Measurements from ENCODE around the gene RNU11. TPM values are rescaled to one million over a fixed set of nuclear protein-coding genes. Genes with fewer than 3 reads are reported as not detected.

Gene RNU11
- total RNA-seq, result not detected in 2 replicates

GRCh38 chr1:28648474-28649198 is at the start of gene RNU11:
Gene RNU11, plus strand, starts transcription at chr1:28648600.

GRCh38 chr1:28642847-28643635 is 5.4 kb upstream of the RNU11 start, which contains the start of gene TAF12:
Gene TAF12, minus strand, starts transcription at chr1:28643067. Its CDS starts 20,986 bp downstream, at chr1:28622081.

GRCh38 chr1:28668191-28668955 is 20.0 kb downstream of the RNU11 start, which contains the start of gene GMEB1:
Gene GMEB1, plus strand, starts transcription at chr1:28668784. Its CDS starts 14,829 bp downstream, at chr1:28683613.

Small RNA genes lying within 50 kb of the gene (small RNA-seq; reads per million reads assigned to genes)
- gene RF00422 (not detected), gene RNU11 (0.11 reads per million)

Other genes with a start within 250 kb of the RNU11 start
- gene RCC1, start 142.6 kb upstream of the RNU11 start, total RNA-seq, result 59.2 and 76.8 TPM in 2 replicates
- 29.9 and 32.3 TPM in 2 replicates for gene TRNAU1AP, start 95.5 kb upstream of the RNU11 start, total RNA-seq
- 3.3 and 8.5 TPM in 2 replicates for gene RAB42, start 56.3 kb upstream of the RNU11 start, total RNA-seq
- 30.3 and 40.4 TPM in 2 replicates for gene TAF12, start 5.5 kb upstream of the RNU11 start, total RNA-seq
- gene GMEB1, start 20.2 kb downstream of the RNU11 start, total RNA-seq, result 7.3 and 10.4 TPM in 2 replicates
- gene YTHDF2, start 88.3 kb downstream of the RNU11 start, total RNA-seq, result 51.1 and 62.4 TPM in 2 replicates
- gene OPRD1, start 163.6 kb downstream of the RNU11 start, total RNA-seq, result not detected in 2 replicates

Data from subcutaneous preadipocyte (primary cell).